HEK293 (cell line): ENCODE data around the gene NUDT3.
"Not testable (repeated sequence)": the region's sequence is repeated elsewhere in the genome, so short reads cannot be mapped to it uniquely, and the experiment has no call there.

Experiments
- CTCF ChIA-PET: fragments of 350-600 bp; formaldehyde crosslinking; extraction: SDS; loops from one replicate; lab custom pipeline; 2021; ENCODE audit warnings: antibody characterized with exemption; lab: Yijun Ruan, JAX
- POLR2A ChIA-PET: fragments of 300-600 bp; formaldehyde crosslinking; extraction: SDS; loops from one replicate; lab custom pipeline; 2020; ENCODE audit warnings: antibody characterized with exemption, inconsistent platforms; lab: Yijun Ruan, JAX
- H3K27ac ChIP-seq: fragments of 200-500 bp; sonication (Bioruptor generic); 2 replicates; pipeline ENCODE4 v1.5.1; 2014; ENCODE audit warnings: low read depth, low read length, control low read depth, inconsistent platforms; ENCODE audit errors: extremely low read depth
- H3K36me3 ChIP-seq, 2 experiments: fragments of 200-500 bp in 1 of 2; sonication (Bioruptor generic) in 1 of 2; 1 replicate in 1 of 2; 2 replicates in 1 of 2; pipeline ENCODE4 v1.5.1; 2014 to 2017; ENCODE audit warnings: inconsistent platforms in 2 of 2, low read length in 2 of 2; ENCODE audit not compliant: control insufficient read depth in 2 of 2, insufficient read depth in 1 of 2
- H3K4me1 ChIP-seq: fragments of 200-500 bp; sonication (Bioruptor generic); 2 replicates; pipeline ENCODE4 v1.5.1; 2014; ENCODE audit warnings: mild to moderate bottlenecking, low read length, inconsistent platforms; ENCODE audit not compliant: control insufficient read depth, insufficient read depth
- H3K4me3 ChIP-seq: 2 replicates; pipeline ENCODE4 v1.5.1; 2011; ENCODE audit warnings: low read depth, mild to moderate bottlenecking, control low read depth, low read length, moderate library complexity
- H3K9me3 ChIP-seq: fragments of 200-500 bp; sonication (Bioruptor generic); 2 replicates; pipeline ENCODE4 v1.5.1; 2014; ENCODE audit warnings: low read depth, low read length, inconsistent platforms; ENCODE audit not compliant: control insufficient read depth, insufficient read depth
- EGR2 ChIP-seq: fragments of 450-650 bp; formaldehyde crosslinking; IDR thresholded peaks from 2 replicates; pipeline ENCODE4 v1.5.1; 2016; ENCODE audit warnings: low read depth, missing biosample characterization, missing genetic modification characterization
- OSR2 ChIP-seq: fragments of 450-650 bp; formaldehyde crosslinking; IDR thresholded peaks from 2 replicates; pipeline ENCODE4 v1.5.1; 2016; ENCODE audit warnings: missing biosample characterization, missing genetic modification characterization
- PRDM1 ChIP-seq: fragments of 450-650 bp; formaldehyde crosslinking; IDR thresholded peaks from 2 replicates; pipeline ENCODE4; 2016; ENCODE audit warnings: missing biosample characterization, missing genetic modification characterization
- ZNF121 ChIP-seq: fragments of 450-650 bp; formaldehyde crosslinking; IDR thresholded peaks from 2 replicates; pipeline ENCODE4 v1.5.1; 2016; ENCODE audit warnings: missing biosample characterization, missing genetic modification characterization
- ZNF140 ChIP-seq: fragments of 450-650 bp; formaldehyde crosslinking; IDR thresholded peaks from 2 replicates; pipeline ENCODE4 v1.5.1; 2016; ENCODE audit warnings: missing biosample characterization, missing genetic modification characterization
- ZNF221 ChIP-seq: fragments of 450-650 bp; formaldehyde crosslinking; IDR thresholded peaks from 2 replicates; pipeline ENCODE4 v1.5.1; 2017; ENCODE audit warnings: missing biosample characterization, missing genetic modification characterization, borderline replicate concordance
- ZNF350 ChIP-seq: fragments of 450-650 bp; formaldehyde crosslinking; IDR thresholded peaks from 2 replicates; pipeline ENCODE4 v1.5.0; 2017; ENCODE audit warnings: missing biosample characterization, mild to moderate bottlenecking, missing genetic modification characterization
- ZNF404 ChIP-seq: fragments of 450-650 bp; formaldehyde crosslinking; IDR thresholded peaks from 2 replicates; pipeline ENCODE4 v1.5.1; 2017; ENCODE audit warnings: missing biosample characterization, missing genetic modification characterization
- ZNF521 ChIP-seq: fragments of 450-650 bp; formaldehyde crosslinking; IDR thresholded peaks from 2 replicates; pipeline ENCODE4 v1.5.1; 2017; ENCODE audit warnings: missing biosample characterization, mild to moderate bottlenecking, missing genetic modification characterization
- ZNF596 ChIP-seq: fragments of 450-650 bp; IDR thresholded peaks from 2 replicates; pipeline ENCODE4 v1.5.0; 2018; ENCODE audit warnings: missing biosample characterization, mild to moderate bottlenecking, missing genetic modification characterization, moderate library complexity
- ZNF837 ChIP-seq: fragments of 450-650 bp; formaldehyde crosslinking; IDR thresholded peaks from 2 replicates; pipeline ENCODE4 v1.5.1; 2016; ENCODE audit warnings: missing biosample characterization, missing genetic modification characterization
- ZXDB ChIP-seq: fragments of 450-650 bp; formaldehyde crosslinking; IDR thresholded peaks from 2 replicates; pipeline ENCODE4 v1.5.1; 2016; ENCODE audit warnings: missing biosample characterization, missing genetic modification characterization
- TF ChIP-seq, protein P1 (sequence below): fragments of 450-650 bp; formaldehyde crosslinking; IDR thresholded peaks from 2 replicates; pipeline ENCODE4 v1.5.1; 2017; ENCODE audit warnings: missing biosample characterization, missing genetic modification characterization
- TF ChIP-seq, protein P2 (sequence below): fragments of 450-650 bp; formaldehyde crosslinking; IDR thresholded peaks from 2 replicates; pipeline ENCODE4 v1.5.1; 2017; ENCODE audit warnings: missing biosample characterization, missing genetic modification characterization

The NUDT3 gene

DNA sequence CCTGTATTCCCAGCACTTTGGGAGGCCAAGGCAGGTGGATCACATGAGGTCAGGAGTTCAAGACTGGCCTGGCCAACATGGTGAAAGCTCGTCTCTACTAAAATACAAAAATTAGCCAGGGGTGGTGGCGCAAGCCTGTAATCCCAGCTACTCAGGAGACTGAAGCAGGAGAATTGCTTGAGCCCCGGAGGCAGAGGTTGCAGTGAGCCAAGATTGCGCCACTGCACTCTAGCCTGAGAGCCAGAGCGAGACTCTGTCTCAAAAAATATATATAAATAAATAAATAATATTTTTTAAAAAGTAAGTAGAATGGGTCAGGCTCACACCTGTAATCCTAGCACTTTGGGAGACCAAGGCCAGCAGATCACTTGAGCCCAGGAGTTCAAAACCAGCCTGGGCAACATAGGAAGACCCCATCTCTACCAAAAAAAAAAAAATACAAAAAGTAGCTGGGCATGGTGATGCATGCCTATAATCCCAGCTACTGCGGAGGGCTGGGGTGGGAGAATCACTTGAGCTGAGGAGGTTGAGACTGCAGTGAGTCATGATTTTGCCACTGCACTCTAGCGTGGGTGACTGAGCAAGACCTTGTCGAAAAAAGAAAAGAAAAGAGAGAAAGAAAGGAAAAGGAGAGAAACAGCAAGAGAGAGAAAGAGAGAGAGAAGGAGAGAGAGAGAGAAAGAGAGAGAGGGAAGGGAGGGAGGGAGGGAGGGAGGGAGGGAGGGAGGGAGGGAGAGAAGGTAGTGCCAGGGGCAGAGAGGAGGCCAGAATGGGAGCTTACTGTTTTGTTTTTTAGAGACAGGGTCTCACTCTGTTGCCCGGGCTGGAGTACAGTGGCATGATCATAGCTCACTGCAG lies 26.5 kb downstream of the NUDT3 start:
- H3K9me3 ChIP-seq, POLR2A ChIA-PET, H3K36me3 ChIP-seq, H3K4me3 ChIP-seq, H3K4me1 ChIP-seq, H3K27ac ChIP-seq: not testable (repeated sequence)
- CTCF ChIA-PET = interaction anchor here (0.7 to 0.9 kb wide), 2 partner anchors 14 to 49 kb away, joined by 3 to 4 read pairs; no protein-coding TSS in a partner anchor
- TF ChIP-seq EGR2 (tag by site-specific recombination) (0 out of 2 replicates have a peak, but pooled peaks have one; percentile 8), OSR2 (tag by site-specific recombination) (peak; percentile 85), ZNF596 (peak; percentile 78; the same call in 1 of the 2 replicates), PRDM1 (tag by site-specific recombination) (peak; percentile 72)
- TF ChIP-seq, protein P1, sequence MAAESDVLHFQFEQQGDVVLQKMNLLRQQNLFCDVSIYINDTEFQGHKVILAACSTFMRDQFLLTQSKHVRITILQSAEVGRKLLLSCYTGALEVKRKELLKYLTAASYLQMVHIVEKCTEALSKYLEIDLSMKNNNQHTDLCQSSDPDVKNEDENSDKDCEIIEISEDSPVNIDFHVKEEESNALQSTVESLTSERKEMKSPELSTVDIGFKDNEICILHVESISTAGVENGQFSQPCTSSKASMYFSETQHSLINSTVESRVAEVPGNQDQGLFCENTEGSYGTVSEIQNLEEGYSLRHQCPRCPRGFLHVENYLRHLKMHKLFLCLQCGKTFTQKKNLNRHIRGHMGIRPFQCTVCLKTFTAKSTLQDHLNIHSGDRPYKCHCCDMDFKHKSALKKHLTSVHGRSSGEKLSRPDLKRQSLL = peak; percentile 52; the same call in 1 of the 2 replicates
- TF ChIP-seq, protein P2, sequence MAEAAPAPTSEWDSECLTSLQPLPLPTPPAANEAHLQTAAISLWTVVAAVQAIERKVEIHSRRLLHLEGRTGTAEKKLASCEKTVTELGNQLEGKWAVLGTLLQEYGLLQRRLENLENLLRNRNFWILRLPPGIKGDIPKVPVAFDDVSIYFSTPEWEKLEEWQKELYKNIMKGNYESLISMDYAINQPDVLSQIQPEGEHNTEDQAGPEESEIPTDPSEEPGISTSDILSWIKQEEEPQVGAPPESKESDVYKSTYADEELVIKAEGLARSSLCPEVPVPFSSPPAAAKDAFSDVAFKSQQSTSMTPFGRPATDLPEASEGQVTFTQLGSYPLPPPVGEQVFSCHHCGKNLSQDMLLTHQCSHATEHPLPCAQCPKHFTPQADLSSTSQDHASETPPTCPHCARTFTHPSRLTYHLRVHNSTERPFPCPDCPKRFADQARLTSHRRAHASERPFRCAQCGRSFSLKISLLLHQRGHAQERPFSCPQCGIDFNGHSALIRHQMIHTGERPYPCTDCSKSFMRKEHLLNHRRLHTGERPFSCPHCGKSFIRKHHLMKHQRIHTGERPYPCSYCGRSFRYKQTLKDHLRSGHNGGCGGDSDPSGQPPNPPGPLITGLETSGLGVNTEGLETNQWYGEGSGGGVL (tag by site-specific recombination) = 0 out of 2 replicates have a peak, but pooled peaks have one; percentile 43

DNA sequence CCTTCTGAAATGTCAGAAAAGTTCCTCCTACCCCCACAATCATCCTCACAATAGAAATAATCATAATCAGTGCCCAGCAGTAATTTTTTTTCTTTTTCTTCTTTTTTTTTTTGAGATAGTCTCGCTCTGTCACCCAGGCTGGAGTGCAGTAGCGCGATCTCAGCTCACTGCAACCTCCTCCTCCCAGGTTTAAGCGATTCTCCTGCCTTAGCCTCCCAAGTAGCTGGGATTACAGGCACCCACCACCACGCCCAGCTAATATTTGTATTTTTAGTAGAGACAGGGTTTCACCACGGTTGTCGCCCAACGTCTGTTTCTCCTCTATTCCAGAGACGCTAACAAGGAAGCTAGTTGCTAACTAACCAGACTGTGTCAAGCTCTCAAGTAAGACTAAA lies 28.8 kb downstream of the NUDT3 start:
- not testable (repeated sequence) for H3K4me3 ChIP-seq, H3K27ac ChIP-seq, H3K9me3 ChIP-seq, H3K36me3 ChIP-seq
- peaks cover 29% of the 10 kb centered on the region for H3K4me1 ChIP-seq
- ChIA-PET POLR2A (interaction anchor here (0.6 kb wide), 1 partner anchor 24 kb away, joined by 3 read pairs; no protein-coding TSS in a partner anchor), CTCF (interaction anchor here (0.6 kb wide), 1 partner anchor 45 kb away, joined by 3 read pairs; no protein-coding TSS in a partner anchor)

DNA sequence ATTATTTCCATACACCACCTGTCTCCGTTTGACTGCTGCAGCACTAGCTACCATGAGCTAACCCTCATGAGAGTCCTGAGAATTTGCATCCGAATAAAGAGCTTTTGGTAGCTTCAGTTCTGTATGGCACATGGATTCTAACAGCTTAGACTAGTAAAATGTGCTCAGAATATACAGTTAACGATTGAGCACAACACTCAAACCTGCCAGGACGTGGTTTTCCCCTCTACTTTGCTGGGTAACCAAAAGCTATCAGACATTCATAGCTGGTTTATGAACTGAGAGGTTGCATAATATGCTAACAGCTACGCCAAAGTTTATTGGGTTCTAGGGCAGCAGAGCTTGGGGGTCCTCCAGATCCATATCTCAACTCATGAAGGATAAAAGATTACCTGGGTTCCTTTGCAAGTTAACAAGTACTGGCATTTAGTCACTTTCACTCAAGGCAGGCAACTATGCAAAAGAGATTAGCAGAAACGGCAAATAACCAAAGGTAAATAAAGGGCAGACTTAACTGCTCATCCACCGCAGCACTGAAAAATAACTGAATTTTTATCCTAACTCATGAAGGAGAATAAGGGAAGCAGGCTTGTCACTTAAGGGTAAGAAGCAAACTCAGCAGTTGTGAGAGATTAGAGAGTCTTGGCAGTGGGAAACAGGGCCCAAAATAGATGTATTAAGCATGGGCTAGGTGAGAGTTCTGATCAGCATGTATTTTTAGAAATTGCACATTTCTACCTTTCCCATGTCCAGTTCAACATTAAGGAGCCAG lies 29.4 kb downstream of the NUDT3 start:
- Histone ChIP-seq H3K9me3 (no peaks in the 10 kb centered on the region), H3K4me3 (no peak overlapping the region), H3K4me1 (peaks cover 34% of the 10 kb centered on the region), H3K27ac (0 out of 2 replicates have a peak overlapping the region, but pooled peaks have one; percentile 8), H3K36me3 (no peaks in the 10 kb centered on the region; a peak in 1 of 3 replicates)
- ChIA-PET CTCF (interaction anchor here (0.6 to 0.7 kb wide), 3 partner anchors 24 to 97 kb away, joined by 3 to 4 read pairs (median 3); no protein-coding TSS in a partner anchor), POLR2A (no interaction called here)
- TF ChIP-seq ZNF121 (tag by site-specific recombination) = no peak
- TF ChIP-seq ZNF350 = no peak
- TF ChIP-seq ZNF221 (tag by site-specific recombination) = no peak
- no peak for TF ChIP-seq ZNF140 (tag by site-specific recombination)
- TF ChIP-seq ZXDB = no peak
- no peak for TF ChIP-seq ZNF521 (tag by site-specific recombination)
- no peak for TF ChIP-seq ZNF837 (tag by site-specific recombination)
- no peak for TF ChIP-seq ZNF404 (tag by site-specific recombination)
